ENCODE results near the gene KLF2. TPM values are rescaled to one million over a fixed set of nuclear protein-coding genes. Genes with fewer than 3 reads are reported as not detected.
"Not testable (repeated sequence)": the region's sequence is repeated elsewhere in the genome, so short reads cannot be mapped to it uniquely, and the experiment has no call there.

The KLF2 gene
- 15.3 TPM for polyA plus RNA-seq (ENCODE audit: insufficient read length)
- long read RNA-seq, donor 1, transcript KLF2-201 (3 exons, 2,018 nt): major isoform, 16 of 29 reads
- long read RNA-seq, donor 1, partial matches to known transcripts: 13 of 29 reads
- long read RNA-seq, donor 1, other reads (novel, unspliced or antisense): 0 of 29 reads
- long read RNA-seq, donor 2, transcript KLF2-201 (3 exons, 2,018 nt): major isoform, 10 of 10 reads
- long read RNA-seq, donor 2, partial matches to known transcripts: 0 of 10 reads
- long read RNA-seq, donor 2, other reads (novel, unspliced or antisense): 0 of 10 reads
- long read RNA-seq, donor 3, partial matches to known transcripts: 10 of 13 reads
- long read RNA-seq, donor 3, other reads (novel, unspliced or antisense): 0 of 13 reads
- long read RNA-seq, donor 4, partial matches to known transcripts: 5 of 5 reads
- long read RNA-seq, donor 4, other reads (novel, unspliced or antisense): 0 of 5 reads
- long read RNA-seq, donor 5, transcript KLF2-201 (3 exons, 2,018 nt): major isoform, 7 of 14 reads
- long read RNA-seq, donor 5, partial matches to known transcripts: 7 of 14 reads
- long read RNA-seq, donor 5, other reads (novel, unspliced or antisense): 0 of 14 reads
- long read RNA-seq, donor 6, transcript KLF2-201 (3 exons, 2,018 nt): major isoform, 9 of 14 reads
- long read RNA-seq, donor 6, partial matches to known transcripts: 5 of 14 reads
- long read RNA-seq, donor 6, other reads (novel, unspliced or antisense): 0 of 14 reads
- long read RNA-seq, donor 7, transcript KLF2-201 (3 exons, 2,018 nt): major isoform, 9 of 18 reads
- long read RNA-seq, donor 7, partial matches to known transcripts: 9 of 18 reads
- long read RNA-seq, donor 7, other reads (novel, unspliced or antisense): 0 of 18 reads
- long read RNA-seq, donor 8, partial matches to known transcripts: 0 of 4 reads
- long read RNA-seq, donor 8, other reads (novel, unspliced or antisense): 0 of 4 reads

DNA sequence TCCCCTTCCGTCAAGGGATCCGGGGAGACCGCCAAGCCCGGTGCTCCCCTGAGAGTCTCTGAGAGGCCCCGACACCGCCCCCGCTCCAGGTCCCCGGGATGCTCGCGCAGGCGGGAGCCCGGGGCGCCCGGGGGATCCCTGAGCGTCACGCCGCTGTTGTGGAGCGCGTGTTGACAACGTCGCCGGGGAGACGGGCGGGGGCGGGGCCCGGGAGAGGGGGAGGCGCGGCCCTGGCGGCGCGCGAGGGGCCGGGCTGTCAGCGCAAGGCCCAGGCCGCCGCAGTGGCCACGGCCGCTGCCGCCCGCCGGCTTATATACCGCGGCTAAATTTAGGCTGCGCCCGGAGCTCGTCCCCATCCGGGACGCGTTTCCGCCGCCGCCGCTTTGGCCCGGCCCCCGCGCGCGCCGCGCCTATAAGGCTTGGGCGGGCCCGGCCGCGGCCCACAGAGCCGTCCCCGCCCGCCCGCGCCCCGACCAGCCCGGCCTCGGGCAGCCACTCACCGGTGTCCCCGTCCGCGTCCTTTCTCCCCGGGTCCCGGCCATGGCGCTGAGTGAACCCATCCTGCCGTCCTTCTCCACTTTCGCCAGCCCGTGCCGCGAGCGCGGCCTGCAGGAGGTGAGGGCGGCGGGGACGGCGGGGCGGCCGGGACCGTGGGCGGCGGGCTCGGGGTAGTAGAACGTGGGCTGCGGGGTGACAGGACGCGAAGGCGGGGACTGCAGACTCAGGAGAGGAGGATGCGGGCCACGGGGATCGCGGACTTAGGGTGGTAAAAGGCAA, at the start of gene KLF2:
KLF2 (plus strand) TSS at position 443 of the 777 bp plus-strand sequence; CDS start at position 541, 98 bp downstream.
- DNase-seq: peak; percentile 87

DNA sequence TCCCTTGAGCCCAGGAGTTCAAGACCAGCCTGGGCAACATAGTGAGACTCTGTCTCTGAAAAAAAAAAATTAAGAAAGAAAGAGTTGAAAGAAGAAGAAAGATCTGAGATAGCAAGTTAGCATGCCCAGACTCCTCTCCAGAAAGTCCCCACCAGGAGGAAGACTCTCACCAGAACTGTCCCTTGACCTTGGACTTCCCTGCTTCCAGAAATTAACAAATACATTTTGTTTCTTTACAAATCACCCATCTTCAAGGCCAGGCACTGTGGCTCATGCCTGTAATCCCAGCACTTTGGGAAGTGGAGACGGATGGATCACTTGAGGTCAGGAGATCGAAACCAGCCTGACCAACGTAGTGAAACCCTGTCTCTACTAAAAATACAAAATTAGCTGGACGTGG, 44.3 kb upstream of the KLF2 start:
- DNase-seq: no peak

DNA sequence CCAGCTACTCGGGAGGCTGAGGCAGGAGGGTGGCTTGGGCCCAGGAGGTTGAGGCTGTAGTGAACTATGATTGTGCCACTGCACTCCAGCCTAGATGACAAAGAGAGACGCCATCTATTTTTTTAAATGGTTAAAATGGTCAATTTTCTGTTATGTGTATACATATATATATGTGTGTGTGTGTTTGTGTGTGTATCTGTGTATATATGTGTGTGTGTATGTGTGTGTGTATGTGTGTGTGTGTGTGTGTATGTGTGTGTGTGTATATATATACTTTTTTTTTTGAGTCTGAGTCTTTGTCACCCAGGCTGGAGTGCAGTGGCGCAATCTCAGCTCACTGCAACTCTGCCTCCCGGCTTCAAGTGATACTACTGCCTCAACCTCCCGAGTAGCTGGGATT, 42.9 kb upstream of the KLF2 start:
- DNase-seq: no peak

DNA sequence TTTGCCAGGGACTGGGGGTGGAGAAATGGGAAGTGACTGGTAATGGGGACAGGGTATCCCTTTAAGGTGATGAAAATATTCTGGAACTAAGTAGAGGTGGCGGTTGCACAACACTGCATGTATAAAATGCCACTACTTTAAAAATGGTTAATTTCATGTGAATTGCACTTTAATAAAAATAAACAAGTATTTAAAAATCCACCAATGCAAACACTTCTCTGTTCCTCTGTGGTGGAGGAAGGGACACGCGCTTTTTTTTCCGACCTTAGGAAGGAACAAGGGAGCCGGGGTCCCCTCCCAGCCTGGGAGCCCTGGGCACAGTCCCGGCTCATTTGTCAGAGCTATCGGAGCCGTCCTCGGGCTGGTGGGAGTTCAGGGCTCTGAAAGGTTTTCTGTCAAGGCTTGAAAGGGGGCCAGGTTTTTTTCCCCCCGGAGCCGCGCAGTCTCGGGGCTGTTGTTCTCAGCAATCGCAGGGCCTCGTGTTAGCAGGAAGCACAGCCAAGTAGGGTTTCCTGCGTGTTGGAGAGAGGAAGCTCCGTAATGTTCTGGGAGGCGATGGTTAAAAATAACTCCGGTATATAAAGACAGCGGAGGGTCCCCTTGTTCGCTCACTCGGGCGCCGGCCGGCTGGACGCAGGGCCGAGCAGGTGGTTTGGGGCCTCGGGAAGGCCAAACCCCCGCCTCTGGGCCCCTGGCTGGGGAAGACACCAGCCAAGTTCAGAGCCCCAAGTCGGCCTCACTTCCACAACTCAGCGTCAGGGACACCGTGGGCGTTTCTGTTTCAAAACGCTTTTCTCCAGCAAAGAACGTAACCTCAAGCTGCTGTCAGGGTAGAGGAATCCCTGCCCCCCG, 41.2 kb upstream of the KLF2 start:
- DNase-seq: peak; percentile 74

DNA sequence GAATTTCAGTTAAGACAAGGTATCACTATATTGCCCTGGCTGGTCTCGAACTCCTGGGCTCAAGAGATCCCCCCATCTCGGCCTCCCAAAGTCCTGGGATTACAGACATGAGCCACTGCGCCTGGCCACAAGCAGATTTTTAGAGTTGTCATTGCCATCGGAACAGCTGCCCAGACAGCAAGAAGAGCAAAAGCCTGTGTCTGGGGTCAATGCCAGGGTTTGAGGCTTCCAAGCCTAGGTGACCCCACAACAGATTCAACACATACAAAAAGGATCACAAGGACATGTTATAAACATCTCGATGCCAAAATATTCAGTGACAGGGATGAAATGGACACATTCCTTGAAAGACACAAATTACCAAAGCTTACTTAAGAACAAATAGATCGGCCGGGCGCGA, 40.1 kb upstream of the KLF2 start:
- DNase-seq: no peak

DNA sequence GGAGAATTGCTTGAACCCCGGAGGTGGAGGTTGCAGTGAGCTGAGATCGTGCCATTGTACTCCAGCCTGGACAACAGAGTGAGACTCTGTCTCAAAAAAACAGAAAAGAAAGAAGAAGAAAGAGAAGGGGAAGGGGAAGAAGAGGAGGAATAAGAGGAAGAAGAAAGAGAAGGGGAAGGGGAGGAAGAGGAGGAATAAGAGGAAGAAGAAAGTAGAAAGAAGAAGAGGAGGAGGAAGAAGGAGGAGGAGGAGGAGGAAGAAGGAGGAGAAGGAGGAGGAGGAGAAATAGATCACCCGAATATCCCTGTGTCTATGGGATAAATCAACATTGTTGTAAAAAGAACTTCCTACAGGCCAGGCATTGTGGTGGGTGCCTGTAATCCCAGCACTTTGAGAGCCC, 39.5 kb upstream of the KLF2 start:
- not testable (repeated sequence) for DNase-seq

DNA sequence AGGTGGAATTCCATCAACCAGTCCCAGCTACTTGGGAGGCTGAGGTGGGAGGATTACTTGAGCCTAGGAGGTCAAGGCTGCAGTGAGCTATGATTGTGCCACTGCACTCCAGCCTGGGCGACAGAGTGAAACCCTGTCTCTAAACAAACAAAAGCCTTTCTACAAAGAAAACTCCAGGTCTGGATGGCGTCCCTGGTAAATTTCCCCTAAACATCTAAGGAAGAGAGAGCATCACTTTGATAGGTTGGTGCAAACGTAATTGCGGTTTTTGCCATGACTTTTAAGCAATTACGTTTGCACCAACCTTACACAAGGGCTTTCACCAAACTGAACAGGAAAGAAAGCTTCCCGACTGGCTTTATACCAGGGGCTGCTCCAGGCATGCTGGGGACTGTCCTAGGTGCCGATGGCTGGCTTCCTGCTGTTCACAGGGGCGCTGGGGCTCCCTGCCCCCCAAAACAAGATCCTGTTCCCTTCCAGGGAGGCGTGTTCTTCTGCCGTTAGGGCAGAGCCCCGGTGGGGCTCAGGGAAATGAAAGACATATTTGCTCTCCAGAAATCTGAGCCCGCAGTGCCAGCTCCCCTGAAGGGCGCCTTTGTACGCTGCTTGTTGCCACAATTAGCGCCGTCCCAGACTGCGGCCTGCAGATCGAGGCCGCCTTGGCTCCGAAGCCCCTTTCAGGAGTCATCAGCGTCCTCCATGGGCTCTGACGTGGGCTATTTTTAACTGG, 38.7 kb upstream of the KLF2 start:
- no peak for DNase-seq

DNA sequence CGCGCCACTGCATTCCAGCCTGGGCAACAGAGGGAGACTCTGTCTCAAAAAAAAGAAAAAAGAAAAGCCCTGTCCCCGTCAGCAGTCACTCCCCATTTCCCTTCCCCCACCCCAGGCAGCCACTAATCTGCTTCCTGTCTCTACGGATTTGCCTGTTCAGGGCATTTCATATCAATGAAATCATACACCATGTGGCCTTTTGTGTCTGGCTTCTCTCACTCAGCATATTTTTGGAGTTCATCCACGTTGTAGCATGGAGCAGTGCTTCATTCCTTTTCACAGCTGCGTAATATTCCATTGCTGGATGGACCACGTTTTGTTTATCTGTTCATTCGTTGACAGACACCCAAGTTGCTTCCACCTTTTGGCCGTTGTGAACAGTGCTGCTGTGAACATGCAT, 36.1 kb upstream of the KLF2 start:
- no peak for DNase-seq

DNA sequence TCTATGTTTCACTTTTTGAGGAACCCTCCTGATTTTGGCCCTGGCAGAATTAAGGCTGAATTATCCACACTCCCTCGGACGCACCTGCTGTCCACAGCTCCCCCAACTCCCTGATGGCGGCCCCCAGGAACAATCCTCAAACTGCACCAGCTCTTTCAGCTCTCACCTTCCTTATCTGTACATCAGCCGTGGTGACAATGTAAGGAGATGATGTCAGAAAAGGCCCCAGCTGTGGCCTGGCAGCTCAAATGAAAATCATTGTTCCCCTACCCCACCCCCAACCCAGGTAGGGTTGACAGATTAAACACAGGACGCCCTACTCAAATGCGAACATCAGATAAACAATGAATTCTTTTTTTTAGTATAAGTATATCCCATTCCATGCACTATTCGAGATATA, 35.0 kb upstream of the KLF2 start:
- no peak for DNase-seq

DNA sequence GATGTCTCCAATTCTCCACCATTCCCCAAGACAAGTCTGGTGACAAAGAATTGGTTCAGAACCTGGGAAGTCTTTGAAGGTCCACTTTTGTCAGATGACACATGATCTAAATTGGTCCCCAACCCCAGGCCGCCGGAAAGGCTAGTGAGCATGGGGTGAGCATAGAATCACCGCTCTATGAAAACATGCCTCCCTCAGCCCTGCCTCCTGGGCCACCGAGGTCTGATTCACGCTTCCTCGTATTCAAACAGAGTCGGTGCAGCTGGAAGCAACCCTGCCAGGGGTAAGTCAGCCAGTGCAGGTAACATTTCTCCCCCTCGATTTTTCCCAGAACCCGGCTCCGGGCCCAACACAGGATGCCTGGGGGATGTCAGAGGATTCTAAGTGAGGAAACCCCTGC, 33.9 kb upstream of the KLF2 start:
- DNase-seq: no peak

DNA sequence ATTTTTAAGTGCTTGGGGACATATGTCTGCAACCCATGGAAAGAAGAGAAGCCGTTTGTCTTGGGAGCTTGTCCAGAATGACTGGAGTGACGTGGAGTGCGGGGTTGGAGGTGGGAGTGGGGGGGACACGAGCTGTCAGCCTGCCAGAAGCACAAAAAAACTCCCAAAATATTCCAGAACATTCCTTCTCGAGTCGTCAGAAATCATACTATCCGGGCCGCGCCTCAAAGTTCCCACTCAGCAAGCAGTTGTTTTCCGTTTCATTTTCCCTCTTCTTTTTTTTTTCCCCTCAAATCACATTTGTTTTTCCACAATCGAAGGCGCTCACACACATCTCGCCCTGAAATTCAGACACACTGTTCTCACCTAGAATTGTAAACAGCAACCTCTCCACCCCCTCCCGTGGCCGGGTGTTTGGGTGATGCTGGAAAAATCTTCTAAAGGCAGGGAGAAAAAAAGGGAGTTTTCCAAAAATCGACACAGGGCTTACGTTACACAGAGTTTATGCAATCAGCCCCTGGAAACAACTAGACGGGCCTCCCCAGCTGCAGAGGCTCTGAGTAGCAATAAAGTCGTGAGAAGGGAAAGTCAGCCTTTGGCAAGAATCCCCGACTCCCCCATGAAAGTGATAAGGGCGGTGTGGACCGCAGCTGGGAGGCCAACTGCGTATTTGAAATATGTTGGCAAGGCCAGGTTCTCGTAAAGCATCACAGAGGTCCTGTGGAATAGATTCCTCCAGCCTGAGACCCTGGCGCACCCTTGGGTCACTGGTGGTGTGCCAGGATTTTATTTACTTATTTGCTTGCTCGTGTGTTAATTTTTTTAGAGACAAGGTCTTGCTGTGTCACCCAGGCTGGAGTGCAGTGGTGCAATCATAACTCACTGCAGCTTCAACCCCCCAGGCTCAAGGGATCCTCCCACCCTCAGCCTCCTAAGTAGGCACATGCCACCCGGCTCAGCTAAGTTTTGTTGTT, 31.2 kb upstream of the KLF2 start:
- DNase-seq: peak; percentile 94

DNA sequence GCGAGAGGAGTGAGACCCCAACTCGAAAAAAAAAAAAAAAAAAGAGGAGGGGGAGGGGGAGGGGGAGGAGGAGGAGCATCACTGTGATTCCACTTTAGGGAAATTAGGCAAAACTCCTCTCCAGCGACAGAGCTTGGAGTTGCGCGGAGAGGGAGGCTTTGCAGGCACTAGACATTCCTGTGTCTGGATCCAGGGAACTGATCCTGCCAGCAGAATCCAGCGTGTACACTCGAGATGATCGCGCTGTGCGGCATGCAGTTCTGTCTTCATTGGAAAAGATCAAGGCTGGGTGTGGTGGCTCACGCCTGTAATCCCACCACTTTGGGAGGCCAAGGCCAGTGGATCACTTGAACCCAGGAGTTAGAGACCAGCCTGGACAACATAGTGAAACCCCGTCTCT, 29.6 kb upstream of the KLF2 start:
- no peak for DNase-seq

DNA sequence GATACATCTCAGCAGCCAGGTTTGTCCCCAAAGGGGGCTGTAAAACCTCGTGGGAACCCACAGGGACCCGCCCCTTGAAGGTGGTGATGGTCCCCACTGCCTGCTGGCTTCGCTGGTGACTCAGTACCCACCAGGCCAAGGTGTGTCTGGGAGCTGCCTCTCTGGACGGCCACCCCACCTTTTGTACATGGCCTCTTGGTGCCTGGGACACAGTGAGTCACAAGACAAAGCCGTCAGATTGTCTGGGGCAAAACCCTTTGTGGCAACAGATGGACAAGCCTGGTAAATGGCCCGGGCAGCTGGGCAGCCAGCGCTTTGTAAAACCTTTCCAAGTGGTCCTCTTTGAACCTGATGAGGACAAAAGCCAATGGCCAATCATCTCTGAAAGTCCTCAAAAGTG, 27.9 kb upstream of the KLF2 start:
- DNase-seq: no peak

DNA sequence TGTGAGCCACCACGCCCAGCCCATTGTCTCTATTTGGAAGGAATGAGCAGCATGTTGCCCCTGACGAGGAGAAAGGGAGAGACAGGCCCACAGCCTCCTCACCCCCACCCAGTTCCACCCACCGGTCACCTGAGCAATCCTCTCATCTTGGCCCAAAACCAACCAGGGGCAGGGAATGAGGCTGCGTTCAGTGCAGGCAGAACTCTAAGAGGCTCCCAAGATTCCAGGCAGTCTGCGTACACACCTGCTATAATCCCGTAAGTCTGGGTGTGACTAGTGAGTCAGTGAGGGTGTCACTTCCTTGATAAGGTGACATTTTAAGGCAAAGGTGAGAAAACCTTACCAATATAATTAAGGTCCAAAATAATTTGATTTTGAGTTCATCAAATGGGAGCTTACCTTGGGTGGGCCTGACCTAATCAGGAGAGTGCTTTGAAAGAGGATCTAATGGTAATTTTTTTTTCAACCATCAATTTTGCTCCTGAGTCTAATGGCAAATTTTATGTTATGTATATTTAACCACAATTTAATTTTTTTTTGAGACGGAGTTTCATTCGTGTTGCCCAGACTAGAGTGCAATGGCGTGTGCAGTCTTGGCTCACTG, 26.9 kb upstream of the KLF2 start:
- no peak for DNase-seq

DNA sequence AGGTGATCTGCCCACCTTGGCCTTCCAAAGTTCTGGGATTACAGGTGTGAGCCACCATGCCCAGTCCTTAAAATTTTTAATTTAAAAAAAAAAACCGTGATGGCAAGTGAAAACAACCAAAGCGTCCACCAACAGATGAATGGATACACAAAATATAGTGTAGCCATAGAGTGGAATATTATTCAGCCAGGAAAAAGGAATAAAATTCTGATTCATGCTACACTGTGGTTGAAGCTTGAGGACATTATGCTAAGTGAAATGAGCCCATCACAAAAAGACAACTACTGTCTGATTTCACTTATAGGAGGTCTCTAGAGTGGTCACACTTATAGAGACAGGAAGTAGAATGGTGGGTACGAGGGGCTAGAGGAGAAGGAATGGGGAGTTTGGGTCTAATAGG, 26.3 kb upstream of the KLF2 start:
- no peak for DNase-seq

DNA sequence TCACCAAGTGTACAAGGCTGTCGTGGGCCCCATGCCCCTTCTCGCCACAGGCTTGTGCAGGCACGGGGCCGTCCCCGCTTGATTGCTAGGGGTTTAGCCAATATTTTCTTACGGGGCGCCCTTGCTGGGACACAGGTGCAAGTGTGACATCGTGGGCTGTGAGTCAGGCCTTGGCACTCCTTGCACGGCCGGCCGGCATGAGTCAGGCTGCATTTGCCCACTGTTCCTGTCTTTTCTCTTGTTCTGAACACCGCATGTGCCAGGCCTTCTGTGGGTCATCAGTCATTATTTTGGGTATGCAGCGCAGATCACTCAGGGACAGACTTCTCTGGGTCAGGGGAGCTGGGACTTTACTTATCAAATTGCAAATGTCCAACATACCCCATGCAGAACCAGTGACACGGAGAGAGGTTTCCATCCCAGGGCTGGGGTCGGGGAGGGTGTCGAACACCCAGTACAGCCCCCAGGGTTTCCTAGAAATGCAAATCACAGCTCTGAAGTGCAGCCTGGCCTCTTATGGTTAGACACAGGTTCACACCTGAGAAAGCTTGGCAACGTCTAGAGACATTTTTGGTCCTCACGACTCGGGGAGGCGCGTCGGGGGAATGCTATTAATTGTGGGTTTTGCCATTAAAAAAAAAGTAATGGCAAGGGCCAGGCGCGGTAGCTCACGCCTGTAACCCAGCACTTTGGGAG, 22.5 kb upstream of the KLF2 start:
- DNase-seq: no peak

DNA sequence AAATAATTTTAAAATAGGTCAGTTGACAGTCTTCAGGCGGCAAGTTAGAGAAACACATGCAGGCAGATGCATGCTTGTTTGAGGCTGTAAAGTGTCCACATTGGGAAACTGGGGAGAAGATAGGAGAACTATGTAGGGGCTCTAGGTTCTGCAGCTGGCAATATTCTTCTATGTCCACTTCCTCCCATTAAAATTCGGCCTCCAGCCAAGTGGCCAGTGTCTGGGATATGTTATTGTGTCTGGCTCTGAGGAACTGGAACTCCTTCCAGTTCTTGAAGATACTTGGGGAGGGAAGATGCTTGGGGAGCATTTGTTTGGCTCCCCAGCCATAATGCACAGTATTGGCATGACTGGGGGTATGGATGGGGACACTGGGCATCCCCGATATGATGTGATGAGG, 20.9 kb upstream of the KLF2 start:
- no peak for DNase-seq

DNA sequence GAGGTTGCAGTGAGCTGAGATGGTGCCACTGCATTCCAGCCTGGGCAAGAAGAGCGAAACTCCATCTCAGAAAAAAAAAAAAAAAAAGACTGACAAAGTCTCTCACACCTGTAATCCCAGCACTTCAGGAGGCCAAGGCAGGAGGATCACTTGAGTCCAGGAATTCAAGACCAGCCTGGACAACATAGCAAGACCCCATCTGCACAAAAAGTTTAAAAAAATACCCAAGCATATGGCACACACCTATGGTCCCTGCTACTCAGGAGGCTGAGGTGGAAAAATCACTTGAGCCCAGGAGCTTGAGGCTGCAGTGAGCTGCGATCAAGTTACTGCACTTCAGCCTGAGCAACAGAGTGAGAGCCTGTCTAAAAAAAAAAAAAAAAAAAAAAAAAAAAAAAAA, 20.1 kb upstream of the KLF2 start:
- DNase-seq: not testable (repeated sequence)
